C1 segment of cervical spinal cord (tissue), 14 donors: ENCODE measurements around the gene PGBD1.

ENCODE experiments used
- DNase-seq, 14 donors: peaks; one replicate each; lab custom pipeline; 2025; lab: John Stamatoyannopoulos, UW

The PGBD1 gene

DNA sequence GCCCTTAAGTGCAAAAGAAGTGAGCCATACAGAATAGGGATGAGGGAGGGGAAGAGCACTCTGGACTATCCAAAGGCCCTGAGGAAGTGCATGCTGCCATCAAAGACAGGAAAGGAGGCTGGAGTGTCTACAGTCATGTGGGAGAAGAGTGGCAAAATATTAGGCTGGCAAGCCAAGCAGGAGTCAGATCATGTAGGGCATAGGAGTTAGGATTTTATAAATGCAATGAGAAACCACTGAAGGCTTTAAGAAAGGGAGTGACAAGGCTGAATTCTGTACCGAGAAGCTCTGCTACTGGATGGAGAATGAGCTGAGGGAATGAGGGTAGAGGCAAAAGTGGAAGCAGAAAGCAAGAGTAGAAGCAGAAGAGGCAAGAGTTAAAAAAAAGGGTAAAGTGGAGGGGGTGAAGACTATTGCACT, 52.2 kb downstream of the PGBD1 start:
- no peak for DNase-seq

DNA sequence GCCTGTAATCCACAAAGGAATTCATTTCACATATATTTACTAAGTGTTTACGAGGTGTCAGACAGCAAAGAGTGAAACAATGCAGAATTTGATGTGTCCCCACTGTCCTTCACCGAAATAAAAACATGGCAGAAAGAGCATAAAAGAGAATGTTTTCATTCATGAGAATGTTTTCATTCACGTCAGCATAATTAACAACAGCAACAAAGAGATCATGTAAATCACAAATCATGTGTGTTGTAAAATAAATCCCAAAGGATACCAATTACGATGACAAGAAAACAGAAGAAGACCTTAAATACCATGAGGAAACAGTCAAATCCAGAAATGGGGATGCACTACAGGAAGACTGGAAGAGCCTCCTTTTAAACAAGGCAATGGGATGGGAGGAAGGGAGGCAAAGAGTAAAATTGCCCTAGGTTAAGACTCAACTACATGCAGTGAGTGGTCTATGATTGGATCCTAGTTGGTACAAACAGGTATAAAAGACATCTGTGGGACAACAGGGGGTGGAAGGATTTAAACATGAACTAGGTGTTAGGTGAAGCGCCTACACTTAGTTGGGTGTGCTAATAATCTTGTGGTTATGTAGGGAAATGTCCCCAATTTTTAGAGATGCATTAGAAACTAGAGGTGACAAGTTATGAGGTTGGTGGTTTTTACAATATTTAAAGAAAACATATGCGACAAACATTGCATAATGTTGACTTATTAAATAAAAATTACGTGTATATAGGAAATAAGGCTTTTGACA, 53.1 kb downstream of the PGBD1 start:
- DNase-seq, result no peak

DNA sequence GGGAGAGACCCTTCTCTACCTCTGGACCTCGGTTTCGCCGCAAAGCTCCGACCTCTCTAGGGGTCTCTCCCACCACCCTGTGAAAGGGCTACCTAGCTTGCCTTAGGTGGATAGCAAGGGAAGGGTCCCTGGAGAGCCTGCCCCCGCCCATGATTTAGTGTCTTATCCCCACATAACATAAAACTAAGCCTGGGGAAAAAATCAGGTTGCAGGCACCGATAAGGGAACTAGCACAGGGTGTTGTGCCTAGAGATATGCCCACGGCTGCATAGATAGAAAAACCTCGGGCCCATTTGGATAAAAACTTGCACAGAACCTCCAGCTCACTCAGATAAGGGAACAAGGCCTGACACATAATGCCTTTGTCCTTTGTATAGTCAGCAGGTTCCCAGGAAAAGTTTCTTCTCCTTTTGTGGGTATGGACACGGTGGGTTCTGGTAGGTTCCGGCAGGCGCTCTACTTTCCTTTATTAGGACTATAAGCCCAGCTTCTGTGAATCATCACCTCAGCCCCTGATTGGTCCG, 53.7 kb downstream of the PGBD1 start:
- DNase-seq, result no peak

DNA sequence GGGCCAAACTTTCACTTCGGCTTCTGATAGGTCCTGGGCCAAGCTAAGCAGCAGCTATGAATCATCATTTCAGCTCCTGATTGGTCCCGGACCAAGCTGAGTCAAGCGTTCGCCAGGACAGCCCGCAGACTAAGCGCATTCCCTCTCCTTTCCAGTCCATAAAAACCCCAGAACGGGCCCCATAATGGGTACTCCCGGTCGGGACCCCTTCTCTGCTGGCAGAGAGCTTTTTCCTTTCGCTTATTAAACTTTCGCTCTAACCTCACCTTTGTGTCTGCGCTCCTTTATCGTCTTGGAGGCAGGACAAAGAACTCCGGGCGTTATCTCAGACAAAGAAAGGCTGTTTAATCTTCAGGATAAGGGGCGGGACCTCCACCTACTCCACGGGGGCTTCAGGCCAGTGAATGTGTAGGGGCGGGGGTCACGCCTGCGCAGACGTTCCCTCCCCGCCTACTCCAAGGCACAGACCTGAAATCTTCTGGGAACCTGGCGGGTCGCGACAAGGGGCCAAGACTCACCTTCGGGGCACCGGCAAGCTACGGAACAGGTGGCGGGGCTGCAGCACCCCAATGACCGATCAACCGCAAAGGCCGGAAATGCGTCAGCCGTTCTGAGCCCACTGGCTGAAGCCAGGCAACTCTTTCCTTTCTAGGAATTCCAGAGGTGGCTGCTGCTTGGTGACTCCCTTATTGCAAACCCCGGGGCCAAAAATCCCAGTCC, 54.4 kb downstream of the PGBD1 start, which contains the start of gene ZSCAN31:
Gene ZSCAN31, minus strand, starts transcription at position 585 of the 720 bp plus-strand sequence. CDS start 6,465 bp downstream, outside the sequence.
- DNase-seq, result peak; percentile 52 to 93 (median 83)

DNA sequence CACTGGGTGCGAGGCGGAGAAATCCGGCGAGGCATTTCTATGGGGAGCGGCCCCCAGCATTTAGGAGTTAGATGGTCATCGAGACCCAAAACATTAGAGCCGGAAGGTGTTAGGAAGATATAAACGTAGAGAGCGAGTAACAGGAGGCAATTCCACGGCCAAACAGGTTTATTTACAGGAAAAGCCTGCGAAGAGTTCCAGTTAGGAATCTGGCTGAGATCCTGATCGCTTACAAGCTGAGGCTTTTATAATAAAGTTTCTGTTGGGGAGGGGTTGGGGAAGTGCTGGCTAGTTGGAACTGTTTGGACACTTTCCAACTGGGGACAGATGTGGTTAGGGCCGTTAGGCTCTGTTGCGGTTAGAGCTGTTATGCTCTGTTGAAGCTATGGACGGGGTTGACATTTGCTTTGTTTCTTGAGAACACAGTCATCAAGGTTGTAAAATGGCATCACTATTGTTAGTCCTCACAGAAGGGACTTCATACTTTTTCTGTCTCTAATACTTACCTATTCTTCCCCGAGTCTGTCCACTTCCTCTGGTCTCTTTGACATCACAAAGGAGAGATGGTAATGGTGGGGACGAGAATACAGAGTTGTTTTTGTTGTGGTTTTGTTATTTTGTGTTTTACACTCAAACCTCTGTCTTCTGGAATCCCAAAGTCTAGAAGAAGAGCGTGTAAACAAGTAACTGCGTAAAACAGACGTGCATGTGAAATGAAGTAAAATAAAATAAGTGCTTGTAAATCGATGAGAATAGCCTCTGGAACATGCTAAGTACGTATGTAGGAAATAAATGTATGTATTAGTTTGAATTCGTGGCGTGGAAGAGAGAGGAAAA, 55.1 kb downstream of the PGBD1 start:
- DNase-seq, result peak in 4 of 14 donors; percentile 45 to 73 (median 50)

DNA sequence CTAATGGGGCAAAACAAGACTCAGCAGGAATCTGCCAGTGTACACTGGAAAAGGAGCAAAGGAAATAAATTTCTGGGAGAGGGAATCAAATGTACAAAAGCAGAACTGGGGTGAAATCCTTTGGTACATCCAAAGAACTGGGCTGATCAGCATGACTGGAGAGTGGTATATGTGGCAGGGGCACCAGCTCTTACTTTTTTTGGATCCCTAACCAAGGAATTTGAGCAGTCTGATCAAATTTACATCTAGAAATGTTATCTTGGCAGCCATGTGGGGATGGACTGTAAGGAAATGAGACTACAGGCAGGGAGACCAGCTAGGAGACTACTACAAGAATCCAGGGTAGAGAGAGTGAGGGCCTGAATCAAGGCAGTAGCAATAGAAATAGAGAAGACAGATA, 55.7 kb downstream of the PGBD1 start:
- DNase-seq, result no peak

DNA sequence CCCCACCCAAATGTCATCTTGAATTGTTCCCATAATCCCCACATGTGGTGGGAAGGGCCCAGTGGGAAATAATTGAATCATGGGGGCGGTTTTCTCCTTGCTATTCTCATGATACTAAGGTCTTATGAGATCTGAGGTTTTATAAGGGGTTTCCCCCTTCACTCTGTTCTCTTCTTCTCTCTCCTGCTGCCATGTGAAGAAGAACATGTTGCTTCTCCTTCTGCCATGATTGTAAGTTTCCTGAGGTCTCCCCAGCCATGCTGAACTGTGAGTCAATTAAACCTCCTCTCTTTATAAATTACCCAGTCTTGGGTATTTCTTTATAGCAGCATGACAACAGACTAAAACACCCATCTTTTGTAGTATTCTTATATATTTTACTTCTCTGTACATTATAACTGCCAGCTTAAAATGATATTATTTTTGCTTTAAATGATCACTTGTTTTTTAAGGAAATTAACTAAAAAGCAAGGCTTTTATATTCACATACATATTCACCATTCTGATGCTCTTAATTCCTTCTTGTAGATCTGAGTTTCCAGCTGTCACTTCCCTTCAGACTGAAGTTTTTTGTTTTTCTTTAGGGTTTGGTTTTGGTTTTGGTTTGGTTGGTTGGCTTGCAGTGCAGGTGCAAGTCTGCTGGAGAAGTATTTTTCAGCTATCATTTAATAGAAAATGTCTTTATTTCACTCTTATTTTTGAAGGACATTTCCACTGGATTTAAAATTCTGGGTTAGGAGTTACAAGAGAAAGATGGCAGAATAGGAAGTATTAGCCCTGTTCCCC, 59.1 kb downstream of the PGBD1 start:
- no peak for DNase-seq

DNA sequence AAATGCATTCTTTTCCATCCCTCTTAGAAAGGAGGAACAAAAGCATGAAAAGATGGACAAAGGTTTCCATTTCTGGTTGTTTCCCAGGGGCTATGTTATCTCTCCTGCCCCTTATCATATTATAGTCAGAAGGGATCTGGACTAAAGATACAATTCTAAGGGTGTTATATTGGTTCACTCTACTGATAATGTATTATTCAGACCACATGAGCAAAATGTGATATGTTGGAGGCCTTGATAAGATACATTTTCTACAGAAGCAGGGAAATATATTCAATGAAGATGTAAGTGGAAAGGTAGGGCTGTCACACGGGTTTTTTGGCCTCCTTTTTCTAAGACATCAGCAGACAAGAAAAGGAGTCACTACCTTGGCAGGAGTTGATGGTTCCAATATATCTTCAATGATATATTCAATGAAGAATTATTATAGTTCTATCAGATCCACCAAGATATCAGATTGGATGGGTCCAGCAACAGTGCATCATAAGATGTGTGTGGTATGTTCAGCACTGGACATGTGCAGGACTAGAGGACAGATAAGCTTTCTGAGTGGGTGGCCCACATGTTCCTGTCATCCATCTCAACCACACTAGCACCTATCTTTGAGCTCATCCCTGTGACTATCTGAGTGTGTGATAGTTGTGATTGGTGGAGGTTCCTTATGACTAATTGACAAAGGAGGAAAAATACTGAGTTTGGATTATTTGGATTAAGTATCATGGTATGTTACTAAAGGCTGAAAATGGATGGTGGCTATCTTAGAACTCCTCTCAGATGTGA, 62.7 kb downstream of the PGBD1 start:
- no peak for DNase-seq

DNA sequence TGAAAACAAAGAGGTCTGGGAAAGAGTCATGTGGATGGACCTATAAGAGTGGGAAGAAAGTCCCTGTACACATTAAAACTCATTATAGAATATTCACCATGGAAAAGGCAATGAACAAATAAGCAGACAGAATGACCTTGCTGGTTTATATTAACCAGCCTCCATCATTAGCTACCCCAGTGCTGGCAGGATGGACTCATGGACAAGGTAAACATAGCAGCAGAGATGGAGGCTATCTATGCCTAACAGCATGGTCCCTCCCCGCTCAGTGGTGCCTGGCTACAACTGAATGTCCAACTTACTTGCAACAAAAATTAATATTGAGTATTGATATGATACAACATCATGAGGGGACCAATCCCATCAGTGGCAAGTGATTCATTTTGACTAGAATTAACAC, 63.8 kb downstream of the PGBD1 start:
- DNase-seq, result no peak

DNA sequence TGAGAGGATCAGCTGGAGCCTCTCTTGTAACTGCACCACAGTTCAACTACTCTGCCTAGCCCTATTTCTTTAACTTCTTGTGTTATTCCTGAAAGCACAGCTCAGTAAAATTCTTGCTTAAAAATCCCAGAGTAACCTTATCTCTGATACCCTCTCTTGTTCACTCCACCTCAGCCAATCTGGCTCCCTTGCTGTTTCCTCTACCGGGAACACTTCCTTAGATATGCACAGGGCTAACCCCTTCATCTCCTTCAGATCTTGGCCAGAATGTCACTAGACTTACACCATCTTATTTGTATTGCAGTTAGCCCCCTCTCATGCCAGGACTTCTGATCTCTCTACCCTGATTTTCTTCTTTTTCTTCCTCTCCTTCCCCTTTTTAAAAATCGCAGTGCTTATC, 65.7 kb downstream of the PGBD1 start:
- DNase-seq, result no peak

DNA sequence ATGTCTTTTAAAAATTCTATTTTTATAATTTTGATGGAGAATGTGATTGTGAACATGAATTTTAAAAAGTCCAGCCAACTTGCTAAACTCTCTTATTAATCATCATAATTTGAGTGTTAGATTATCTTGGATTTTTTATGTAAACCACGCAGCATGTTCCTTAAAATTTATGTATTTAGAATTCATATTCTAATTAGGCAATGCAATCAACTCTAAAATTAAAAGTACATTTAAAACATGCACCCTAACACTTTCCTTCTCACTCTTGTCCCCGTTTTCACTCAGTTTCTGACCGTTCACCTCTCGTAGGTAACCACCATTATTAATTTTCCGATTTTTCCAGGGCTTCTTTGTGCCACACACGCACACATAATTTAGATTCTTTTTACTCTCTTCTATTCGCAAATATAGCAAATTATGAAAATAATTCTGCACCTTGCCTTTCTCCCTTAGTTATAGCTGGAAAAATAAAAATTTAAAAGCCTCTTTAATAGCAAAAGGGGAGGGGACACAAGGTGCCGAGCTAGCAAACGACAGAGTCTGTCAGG, 68.0 kb downstream of the PGBD1 start:
- DNase-seq, result no peak

DNA sequence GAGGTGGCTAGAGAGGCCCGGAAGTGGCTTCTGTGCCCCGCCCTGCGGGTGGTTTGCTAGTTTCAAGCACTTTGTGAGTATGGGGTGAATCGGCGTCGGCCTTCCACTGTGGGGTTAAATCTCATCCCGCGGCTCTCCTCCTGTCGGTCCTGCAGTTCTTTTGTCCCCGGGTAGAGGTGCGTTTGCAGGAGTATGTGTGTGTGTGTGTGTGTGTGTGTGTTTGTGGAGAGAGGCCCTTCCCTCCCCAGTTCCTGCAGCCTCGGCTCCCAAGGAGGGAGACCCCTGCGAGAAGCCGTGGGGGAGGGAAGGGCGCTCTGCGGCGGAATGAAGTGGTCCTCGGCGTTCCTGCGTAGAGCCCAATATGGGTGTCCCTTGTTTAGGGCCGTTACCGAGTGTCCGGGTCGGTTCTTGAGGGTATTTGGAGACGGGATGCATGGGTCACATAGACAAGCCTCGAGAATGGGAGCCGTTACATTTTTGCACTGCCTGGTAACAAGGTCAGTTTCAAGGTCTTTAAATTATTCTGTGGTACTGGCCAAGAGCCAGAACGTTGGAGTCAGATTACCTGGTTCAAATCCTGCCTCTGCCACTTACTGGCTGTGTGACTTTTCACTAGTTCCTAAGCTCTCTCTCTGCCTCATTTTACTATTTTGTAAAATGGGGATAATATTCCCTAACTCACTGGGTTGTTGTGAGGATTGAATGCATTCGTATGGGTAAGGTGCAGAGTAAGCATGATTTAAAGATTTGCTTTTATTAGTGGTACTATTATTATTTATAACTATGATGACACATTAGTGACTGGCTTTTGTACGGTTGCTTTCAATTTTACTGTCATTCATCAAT, 68.7 kb downstream of the PGBD1 start, which contains the start of gene ZKSCAN3:
Gene ZKSCAN3, plus strand, starts transcription at position 56 of the 846 bp plus-strand sequence. CDS start 9,640 bp downstream, outside the sequence.
- peak; percentile 6 to 84 (median 63) for DNase-seq

DNA sequence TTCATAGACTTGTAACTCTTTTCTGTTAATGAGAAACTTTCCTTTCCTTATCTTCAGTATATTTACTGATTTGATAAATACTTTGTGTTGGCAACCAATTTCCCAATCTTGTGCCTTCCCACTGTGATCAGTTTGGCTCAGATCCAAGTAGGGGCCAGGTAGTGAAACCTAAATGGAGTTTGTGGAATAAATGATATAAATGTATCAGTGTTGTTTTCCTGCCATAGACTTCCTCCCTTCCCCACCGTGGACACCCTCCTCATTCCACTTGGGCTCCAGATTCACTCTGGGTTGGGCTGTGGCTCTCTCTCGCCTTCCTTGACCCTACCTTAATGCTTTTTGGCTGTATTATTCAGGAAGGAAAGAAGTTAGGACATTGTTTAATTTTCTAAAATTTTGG, 69.7 kb downstream of the PGBD1 start:
- DNase-seq, result no peak

DNA sequence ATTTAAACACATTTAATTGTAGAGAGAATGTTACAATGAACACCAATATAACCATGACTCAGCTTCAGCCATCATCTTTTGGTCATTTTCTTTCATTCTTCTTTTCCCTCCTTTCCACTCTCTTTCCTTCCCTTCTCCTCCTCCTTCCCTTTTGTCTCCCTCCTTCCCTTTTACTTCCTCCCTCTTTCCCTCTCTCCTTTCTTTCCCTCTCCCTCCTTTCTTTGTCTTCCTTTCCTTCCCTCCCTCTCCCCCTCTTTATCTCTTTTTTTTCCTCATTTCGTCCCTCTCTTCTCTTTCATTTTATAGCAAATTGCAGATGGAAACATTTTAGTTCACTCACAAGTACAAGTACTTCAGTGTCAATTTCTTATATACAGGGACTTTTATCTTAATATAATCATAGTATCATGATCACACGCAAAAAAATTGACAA, 70.1 kb downstream of the PGBD1 start:
- no peak for DNase-seq
